ENCODE results near the gene C9orf78. TPM values are rescaled to one million over a fixed set of nuclear protein-coding genes. Genes with fewer than 3 reads are reported as not detected.
A peak's percentile ranks its signal among the peaks of the same experiment; 100 is the strongest.

The C9orf78 gene
- total RNA-seq, 4 donors from 2014 or later = 31.2 to 92.3 (median 51.5) TPM

DNA sequence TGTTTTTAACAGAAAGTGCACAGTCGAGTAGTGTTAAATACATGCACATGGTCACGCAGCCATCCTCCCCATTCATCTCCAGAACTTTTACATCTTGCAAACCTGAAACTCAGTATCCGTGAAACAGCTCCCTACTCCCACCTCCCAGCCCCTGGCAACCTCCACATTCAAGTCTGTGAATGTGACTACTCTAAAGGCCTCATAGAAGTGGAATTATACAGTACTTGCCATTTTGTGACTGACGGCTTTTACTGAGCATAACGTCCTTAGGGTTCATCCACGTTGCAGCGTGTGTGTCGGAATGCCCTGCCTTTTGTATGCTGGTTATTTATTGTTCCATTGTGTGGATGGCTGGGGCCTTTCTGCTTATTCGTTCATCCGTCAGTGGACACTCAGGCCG is 36.0 kb upstream of the C9orf78 start:
- Histone ChIP-seq H3K27ac (no peak overlapping the region), H3K36me3 (peaks cover 14 to 44% (median 14%) of the 10 kb centered on the region in 3 donors), H3K9me3 (no peaks in the 10 kb centered on the region), H3K27me3 (no peaks in the 10 kb centered on the region), H3K4me1 (no peaks in the 10 kb centered on the region), H3K4me3 (no peak overlapping the region)
- DNase-seq = no peak
- intact Hi-C loops (cut with DNase I) = no loop called here
- TF ChIP-seq, protein P1, sequence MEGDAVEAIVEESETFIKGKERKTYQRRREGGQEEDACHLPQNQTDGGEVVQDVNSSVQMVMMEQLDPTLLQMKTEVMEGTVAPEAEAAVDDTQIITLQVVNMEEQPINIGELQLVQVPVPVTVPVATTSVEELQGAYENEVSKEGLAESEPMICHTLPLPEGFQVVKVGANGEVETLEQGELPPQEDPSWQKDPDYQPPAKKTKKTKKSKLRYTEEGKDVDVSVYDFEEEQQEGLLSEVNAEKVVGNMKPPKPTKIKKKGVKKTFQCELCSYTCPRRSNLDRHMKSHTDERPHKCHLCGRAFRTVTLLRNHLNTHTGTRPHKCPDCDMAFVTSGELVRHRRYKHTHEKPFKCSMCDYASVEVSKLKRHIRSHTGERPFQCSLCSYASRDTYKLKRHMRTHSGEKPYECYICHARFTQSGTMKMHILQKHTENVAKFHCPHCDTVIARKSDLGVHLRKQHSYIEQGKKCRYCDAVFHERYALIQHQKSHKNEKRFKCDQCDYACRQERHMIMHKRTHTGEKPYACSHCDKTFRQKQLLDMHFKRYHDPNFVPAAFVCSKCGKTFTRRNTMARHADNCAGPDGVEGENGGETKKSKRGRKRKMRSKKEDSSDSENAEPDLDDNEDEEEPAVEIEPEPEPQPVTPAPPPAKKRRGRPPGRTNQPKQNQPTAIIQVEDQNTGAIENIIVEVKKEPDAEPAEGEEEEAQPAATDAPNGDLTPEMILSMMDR (IDR thresholded peaks at IDR 0.05) = no peak
- no peak for TF ChIP-seq POLR2A (IDR thresholded peaks at IDR 0.05)
- WGBS, 2 donors = 86 to 93% methylated on average over 10 of the region's 11 CpGs

DNA sequence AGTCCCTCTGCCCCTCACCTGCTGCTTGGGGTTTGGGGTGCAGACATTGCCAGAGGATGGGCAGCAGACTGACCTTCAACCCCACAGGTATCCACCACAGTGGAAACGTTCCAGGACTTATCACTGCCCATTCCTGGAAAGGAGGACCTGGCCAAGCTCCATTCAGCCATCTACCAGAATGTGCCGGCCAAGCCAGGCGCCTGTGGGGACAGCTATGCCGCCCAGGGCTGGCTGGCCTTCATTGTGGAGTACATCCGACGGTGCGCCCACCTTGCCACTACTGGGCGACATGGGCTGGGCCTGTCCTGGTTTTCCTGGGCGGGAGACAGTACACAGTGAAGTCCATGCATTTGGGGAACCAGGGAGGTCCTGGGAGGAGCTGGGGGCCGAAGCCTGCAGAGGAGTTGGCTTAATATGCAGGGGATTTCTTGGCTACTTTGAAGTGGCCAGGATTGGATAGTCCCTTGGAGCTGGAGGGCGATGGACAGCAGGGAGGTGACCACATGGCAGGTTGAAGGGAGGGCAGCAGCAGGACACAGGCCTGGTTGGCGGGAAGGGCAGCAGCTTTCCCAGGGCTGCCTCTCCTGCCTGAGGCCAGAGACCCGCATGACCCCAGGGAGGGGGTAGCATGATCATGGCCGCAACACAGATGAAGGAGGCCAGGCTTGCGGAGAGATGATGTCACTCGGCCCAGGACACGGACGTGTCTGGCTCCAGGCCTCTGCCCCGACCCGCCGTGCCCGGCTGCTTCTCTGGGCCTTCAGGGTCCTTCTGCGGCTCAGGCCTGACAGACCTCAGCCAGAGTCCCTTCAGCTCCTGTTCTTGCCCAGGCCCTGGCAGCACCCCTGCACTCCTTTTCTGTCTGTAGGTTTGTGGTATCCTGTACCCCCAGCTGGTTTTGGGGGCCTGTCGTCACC is 34.8 kb upstream of the C9orf78 start:
- peak overlapping the region in 3 of 4 donors; percentile 14 to 65 (median 61) for H3K27ac ChIP-seq
- intact Hi-C loops (cut with DNase I) = no loop called here

DNA sequence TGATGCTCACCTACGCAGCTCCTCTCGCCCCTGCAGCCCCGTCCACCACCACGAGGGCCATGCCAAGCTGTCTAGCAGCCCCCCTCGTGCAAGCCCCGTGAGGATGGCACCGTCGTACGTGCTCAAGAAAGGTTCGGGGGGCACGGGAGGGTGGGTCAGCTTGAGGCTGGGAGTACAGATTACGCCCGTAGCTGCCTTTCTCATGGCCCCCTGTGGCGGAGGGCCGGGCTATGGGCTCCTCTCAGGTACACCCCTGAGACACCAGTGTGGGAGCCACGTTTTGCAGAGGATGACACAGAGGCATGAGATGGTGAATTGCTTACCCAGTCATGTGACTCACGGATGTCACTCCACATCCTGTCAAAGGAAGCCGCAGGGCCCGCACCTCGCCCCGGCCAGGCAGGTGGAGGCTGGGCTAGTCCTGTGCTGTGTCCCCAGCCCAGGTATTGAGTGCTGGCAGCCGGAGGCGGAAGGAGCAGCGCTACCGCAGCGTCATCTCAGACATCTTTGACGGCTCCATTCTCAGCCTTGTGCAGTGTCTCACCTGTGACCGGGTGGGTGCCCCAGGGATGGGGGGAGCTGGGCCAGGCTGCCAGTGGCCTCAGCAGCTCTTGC is 33.9 kb upstream of the C9orf78 start:
- DNase-seq = no peak
- Histone ChIP-seq H3K36me3 (peaks cover 0 to 63% (median 11%) of the 10 kb centered on the region in 3 donors), H3K4me1 (no peaks in the 10 kb centered on the region), H3K9me3 (no peaks in the 10 kb centered on the region), H3K27me3 (no peaks in the 10 kb centered on the region), H3K27ac (peak overlapping the region in 3 of 4 donors; percentile 14 to 65 (median 61)), H3K4me3 (no peak overlapping the region)
- 66 to 83% methylated on average over 2 to 21 of the region's 28 CpGs for WGBS, 2 donors
- TF ChIP-seq, protein P1 (IDR thresholded peaks at IDR 0.05) = no peak
- TF ChIP-seq POLR2A (IDR thresholded peaks at IDR 0.05) = peak in 1 of 4 donors; percentile 13
- intact Hi-C loops (cut with DNase I) = no loop called here

More for the DNA sequence above, 34.8 kb upstream of the C9orf78 start:
- no peaks in the 10 kb centered on the region for H3K4me1 ChIP-seq
- TF ChIP-seq, protein P1 (IDR thresholded peaks at IDR 0.05) = no peak
- no peak for TF ChIP-seq POLR2A (IDR thresholded peaks at IDR 0.05)
- WGBS, 2 donors = 83 to 91% methylated on average over 8 to 18 of the region's 24 CpGs
- no peak for DNase-seq
- peaks cover 2 to 56% (median 11%) of the 10 kb centered on the region in 3 donors for H3K36me3 ChIP-seq
- no peaks in the 10 kb centered on the region for H3K9me3 ChIP-seq
- H3K27me3 ChIP-seq = no peaks in the 10 kb centered on the region
- H3K4me3 ChIP-seq = no peak overlapping the region

DNA sequence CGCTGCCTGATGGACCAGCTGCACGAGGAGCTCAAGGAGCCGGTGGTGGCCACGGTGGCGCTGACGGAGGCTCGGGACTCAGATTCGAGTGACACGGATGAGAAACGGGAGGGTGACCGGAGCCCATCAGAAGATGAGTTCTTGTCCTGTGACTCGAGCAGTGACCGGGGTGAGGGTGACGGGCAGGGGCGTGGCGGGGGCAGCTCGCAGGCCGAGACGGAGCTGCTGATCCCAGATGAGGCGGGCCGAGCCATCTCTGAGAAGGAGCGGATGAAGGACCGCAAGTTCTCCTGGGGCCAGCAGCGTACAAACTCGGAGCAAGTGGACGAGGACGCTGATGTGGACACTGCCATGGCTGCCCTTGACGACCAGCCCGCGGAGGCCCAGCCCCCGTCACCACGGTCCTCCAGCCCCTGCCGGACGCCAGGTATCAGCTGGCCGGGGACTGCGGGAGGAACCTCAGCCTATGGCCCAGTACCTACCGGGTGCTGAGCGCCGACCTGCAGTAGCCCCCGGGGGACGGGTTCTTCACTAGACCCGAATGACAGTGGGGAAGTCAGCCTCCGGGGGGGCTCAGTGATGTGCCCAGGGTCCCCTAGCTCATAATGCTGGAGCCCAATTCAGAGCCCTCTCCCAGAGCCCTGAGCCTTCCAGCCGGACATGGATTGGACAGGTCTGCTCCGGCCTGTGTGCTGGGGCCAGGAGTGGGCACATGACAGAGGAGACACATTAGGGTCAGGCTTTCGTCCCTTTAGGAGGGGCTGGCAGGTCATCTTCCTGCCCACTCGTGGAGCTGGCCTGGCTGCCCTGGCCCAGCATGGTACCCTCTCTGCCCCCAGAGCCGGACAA is 33.2 kb upstream of the C9orf78 start:
- H3K36me3 ChIP-seq = peaks cover 1 to 69% (median 6%) of the 10 kb centered on the region in 3 donors
- peak overlapping the region in 1 of 4 donors; percentile 57 for H3K27ac ChIP-seq
- H3K9me3 ChIP-seq = no peaks in the 10 kb centered on the region
- H3K4me3 ChIP-seq = no peak overlapping the region
- intact Hi-C loops (cut with DNase I) = no loop called here
- H3K27me3 ChIP-seq = no peaks in the 10 kb centered on the region
- TF ChIP-seq POLR2A (IDR thresholded peaks at IDR 0.05) = no peak
- no peaks in the 10 kb centered on the region for H3K4me1 ChIP-seq
- DNase-seq = no peak
- WGBS, 2 donors = 88 to 90% methylated on average over 11 to 19 of the region's 48 CpGs

All from esophagus squamous epithelium (tissue), 5 donors.